PC-3 (cell line): Measurements from ENCODE around the gene SMPD4.
"Not testable (repeated sequence)": the region's sequence is repeated elsewhere in the genome, so short reads cannot be mapped to it uniquely, and the experiment has no call there.

Source experiments
- EZH2phosphoT487 ChIP-seq: fragments of 300-600 bp; sonication (generic); IDR thresholded peaks from 2 replicates; pipeline ENCODE4 v1.6.1; 2018; ENCODE audit warnings: mild to moderate bottlenecking, antibody characterized with exemption, low read length, borderline replicate concordance
- TF ChIP-seq, protein P1 (sequence below): fragments of 300-600 bp; sonication (generic); conservative IDR thresholded peaks from 2 replicates; pipeline ENCODE4 v1.5.1; 2017; ENCODE audit warnings: antibody characterized with exemption, low read depth, mild to moderate bottlenecking, low read length

DNA sequence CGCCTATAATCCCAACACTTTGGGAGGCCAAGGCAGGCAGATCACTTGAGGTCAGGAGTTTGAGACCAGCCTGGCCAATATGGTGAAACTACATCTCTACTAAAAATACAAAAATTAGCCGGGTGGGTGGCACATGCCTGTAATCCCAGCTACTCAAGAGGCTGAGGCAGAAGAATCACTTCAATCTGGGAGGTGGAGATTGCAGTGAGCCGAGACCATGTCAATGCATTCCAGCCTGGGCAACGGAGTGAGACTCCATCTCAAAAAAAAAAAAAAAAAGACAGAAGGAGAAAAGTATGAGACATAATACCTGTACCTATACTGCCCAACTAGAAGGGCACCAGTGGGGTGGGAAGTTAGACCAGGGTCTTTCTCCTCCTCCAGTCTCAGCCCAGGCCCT, 22.0 kb downstream of the SMPD4 start:
- TF ChIP-seq EZH2phosphoT487, result not testable (repeated sequence)
- TF ChIP-seq, protein P1, sequence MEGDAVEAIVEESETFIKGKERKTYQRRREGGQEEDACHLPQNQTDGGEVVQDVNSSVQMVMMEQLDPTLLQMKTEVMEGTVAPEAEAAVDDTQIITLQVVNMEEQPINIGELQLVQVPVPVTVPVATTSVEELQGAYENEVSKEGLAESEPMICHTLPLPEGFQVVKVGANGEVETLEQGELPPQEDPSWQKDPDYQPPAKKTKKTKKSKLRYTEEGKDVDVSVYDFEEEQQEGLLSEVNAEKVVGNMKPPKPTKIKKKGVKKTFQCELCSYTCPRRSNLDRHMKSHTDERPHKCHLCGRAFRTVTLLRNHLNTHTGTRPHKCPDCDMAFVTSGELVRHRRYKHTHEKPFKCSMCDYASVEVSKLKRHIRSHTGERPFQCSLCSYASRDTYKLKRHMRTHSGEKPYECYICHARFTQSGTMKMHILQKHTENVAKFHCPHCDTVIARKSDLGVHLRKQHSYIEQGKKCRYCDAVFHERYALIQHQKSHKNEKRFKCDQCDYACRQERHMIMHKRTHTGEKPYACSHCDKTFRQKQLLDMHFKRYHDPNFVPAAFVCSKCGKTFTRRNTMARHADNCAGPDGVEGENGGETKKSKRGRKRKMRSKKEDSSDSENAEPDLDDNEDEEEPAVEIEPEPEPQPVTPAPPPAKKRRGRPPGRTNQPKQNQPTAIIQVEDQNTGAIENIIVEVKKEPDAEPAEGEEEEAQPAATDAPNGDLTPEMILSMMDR, result not testable (repeated sequence)
